Activated naive CD8-positive, alpha-beta T cell treated with anti-CD3 and anti-CD28 coated beads, Interleukin-2, amount 50 U/mL, for 24 hours (primary cell): Measurements from ENCODE around the gene NRXN3.

Experiments used
- ATAC-seq: fragments of 150-1000 bp; cut with Tn5 transposase; one replicate; pipeline ENCODE4 v1.10.0; 2021
- DNase-seq: peaks from one replicate; pipeline ENCODE4 v3.0.0; 2021
- H3K27ac Mint-ChIP-seq: one replicate; pipeline ENCODE4 v1.8.0; 2021; ENCODE audit warnings: mild to moderate bottlenecking, mixed read lengths
- H3K27me3 Mint-ChIP-seq: one replicate; pipeline ENCODE4 v1.8.0; 2021; ENCODE audit warnings: mixed read lengths
- H3K36me3 Mint-ChIP-seq: one replicate; pipeline ENCODE4 v1.8.0; 2021; ENCODE audit warnings: low read depth, mixed read lengths
- H3K4me1 Mint-ChIP-seq: one replicate; pipeline ENCODE4 v1.8.0; 2021; ENCODE audit warnings: mixed read lengths
- H3K4me3 Mint-ChIP-seq: one replicate; pipeline ENCODE4 v1.8.0; 2021; ENCODE audit warnings: mild to moderate bottlenecking, moderate library complexity, mixed read lengths
- H3K9me3 Mint-ChIP-seq: one replicate; pipeline ENCODE4 v1.8.0; 2021; ENCODE audit warnings: mixed read lengths

The NRXN3 gene

DNA sequence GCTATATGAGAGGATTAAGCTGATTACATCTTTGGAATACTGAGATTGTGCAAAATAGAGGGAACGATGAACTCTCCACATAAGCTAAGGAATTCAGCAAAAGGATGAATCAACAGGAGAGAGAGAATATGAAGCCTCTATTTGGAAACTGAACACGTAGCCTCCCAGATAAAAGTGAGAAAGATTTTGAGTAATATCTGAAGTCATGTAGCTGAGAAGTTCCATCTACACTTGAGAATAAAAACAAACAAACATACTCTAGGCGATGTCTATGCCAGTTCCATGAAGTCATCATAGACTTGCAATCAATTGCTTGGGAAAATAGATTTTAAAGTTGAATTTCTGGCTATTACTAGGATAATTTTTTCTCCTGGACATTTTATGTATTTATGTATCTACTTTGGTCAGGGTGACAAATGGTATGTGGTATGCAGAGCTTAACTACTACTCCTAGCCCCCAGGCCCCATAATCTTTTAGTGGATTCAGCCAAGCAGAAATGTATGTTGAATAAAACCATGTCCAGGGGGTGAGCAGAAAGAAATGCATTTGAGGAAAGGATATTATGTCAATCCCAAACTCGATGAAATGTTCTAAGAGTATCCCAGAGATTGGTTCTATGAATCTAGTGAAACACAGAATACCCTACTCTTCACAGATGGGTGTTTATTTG lies 1413.7 kb downstream of the NRXN3 start:
- Mint-ChIP-seq H3K36me3 (no peaks in the 10 kb centered on the region), H3K4me3 (no peak overlapping the region), H3K9me3 (no peaks in the 10 kb centered on the region), H3K4me1 (no peaks in the 10 kb centered on the region), H3K27ac (no peak overlapping the region), H3K27me3 (no peaks in the 10 kb centered on the region)
- ATAC-seq (no peak), DNase-seq (no peak)

DNA sequence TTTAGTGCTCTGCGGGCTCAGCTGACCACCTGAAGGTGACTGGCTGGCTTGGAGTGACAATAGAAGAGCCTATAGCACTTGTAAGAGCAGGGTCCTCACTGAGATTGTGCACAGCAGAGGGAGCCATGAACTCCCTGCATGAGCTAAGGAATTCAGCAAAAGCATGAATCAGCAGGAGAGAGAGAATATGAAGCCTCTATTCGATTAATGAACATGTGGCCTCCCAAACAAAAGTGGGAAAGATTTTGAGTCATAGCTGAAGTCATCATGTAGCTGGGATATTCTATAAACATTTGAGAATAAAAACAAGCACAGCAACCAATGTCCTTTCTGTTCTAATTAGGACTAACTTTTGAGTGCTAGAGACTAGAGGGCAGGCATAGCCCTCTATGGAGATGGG lies 1414.5 kb downstream of the NRXN3 start:
- Mint-ChIP-seq H3K4me1 (no peaks in the 10 kb centered on the region), H3K27ac (no peak overlapping the region), H3K27me3 (no peaks in the 10 kb centered on the region), H3K36me3 (no peaks in the 10 kb centered on the region), H3K9me3 (no peaks in the 10 kb centered on the region), H3K4me3 (no peak overlapping the region)
- ATAC-seq (no peak), DNase-seq (no peak)

GRCh38 chr14:79585845-79586244 lies 1415.7 kb downstream of the NRXN3 start:
- no peak overlapping the region for H3K4me3 Mint-ChIP-seq
- no peak overlapping the region for H3K27ac Mint-ChIP-seq
- ATAC-seq (no peak), DNase-seq (no peak)
- no peaks in the 10 kb centered on the region for H3K9me3 Mint-ChIP-seq
- H3K27me3 Mint-ChIP-seq, result no peaks in the 10 kb centered on the region
- no peaks in the 10 kb centered on the region for H3K4me1 Mint-ChIP-seq
- H3K36me3 Mint-ChIP-seq, result no peaks in the 10 kb centered on the region

DNA sequence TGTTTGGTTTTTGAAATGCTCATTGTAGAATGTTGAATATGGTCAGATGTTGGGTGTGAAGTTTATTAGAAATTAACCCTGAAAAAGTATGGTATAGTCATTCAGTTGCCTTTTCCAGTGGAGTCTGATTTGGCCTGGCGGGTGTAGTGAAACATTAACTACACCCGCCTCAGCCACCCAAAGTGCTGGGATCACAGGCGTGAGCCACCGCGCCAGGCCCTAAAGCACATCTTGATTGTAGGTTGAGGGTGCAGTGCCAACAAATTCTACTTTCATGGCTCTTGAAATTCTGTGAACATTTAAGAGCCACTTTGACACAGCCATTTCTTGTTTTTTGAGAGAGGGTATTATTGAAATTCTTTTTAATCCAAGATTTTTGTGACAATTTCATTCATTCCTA lies 1416.2 kb downstream of the NRXN3 start:
- Mint-ChIP-seq H3K27me3 (no peaks in the 10 kb centered on the region), H3K4me3 (no peak overlapping the region), H3K27ac (no peak overlapping the region), H3K9me3 (no peaks in the 10 kb centered on the region), H3K4me1 (no peaks in the 10 kb centered on the region), H3K36me3 (no peaks in the 10 kb centered on the region)
- ATAC-seq (no peak), DNase-seq (no peak)

DNA sequence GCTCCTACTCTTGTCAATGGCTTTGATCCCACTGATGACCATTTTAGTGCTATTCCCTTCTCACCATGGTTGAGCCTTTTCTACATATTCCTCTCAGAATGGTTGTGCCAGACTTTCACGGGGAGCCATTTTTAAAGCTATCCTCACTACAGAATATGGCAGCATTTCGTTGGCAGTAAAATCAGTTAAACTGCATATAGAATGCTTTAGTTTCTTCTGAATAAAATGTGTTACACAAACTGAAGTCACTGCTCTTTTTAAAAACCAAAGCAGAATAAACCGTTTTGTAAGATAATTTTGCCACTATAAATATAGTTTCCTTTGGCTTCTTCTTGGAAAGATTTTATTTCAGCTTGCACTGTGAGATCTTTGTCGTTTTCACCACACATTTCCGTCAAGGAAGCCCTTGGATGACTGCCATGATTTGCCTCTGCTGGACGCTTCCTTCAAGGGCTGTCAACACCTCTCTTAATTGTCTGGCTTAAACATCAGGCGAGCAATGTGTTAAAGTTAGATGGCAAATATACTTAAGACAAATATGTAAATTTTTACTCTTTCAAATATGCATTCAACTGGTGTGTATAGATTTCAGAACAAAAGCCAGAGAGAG lies 1416.9 kb downstream of the NRXN3 start:
- H3K27ac Mint-ChIP-seq, result no peak overlapping the region
- no peaks in the 10 kb centered on the region for H3K9me3 Mint-ChIP-seq
- H3K4me1 Mint-ChIP-seq, result no peaks in the 10 kb centered on the region
- DNase-seq, result no peak
- H3K4me3 Mint-ChIP-seq, result no peak overlapping the region
- ATAC-seq, result no peak
- H3K36me3 Mint-ChIP-seq, result no peaks in the 10 kb centered on the region
- no peaks in the 10 kb centered on the region for H3K27me3 Mint-ChIP-seq

- no peak overlapping the region for H3K27ac Mint-ChIP-seq
- no peak for ATAC-seq
Measured at GRCh38 chr14:79587875-79588274, 1417.7 kb downstream of the NRXN3 start.

GRCh38 chr14:79588398-79588797 lies 1418.2 kb downstream of the NRXN3 start:
- ATAC-seq, result no peak

More at GRCh38 chr14:79587875-79588274, 1417.7 kb downstream of the NRXN3 start:
- no peaks in the 10 kb centered on the region for H3K9me3 Mint-ChIP-seq
- no peaks in the 10 kb centered on the region for H3K36me3 Mint-ChIP-seq
- H3K4me3 Mint-ChIP-seq, result no peak overlapping the region
- no peaks in the 10 kb centered on the region for H3K4me1 Mint-ChIP-seq
- no peaks in the 10 kb centered on the region for H3K27me3 Mint-ChIP-seq
- no peak for DNase-seq

DNA sequence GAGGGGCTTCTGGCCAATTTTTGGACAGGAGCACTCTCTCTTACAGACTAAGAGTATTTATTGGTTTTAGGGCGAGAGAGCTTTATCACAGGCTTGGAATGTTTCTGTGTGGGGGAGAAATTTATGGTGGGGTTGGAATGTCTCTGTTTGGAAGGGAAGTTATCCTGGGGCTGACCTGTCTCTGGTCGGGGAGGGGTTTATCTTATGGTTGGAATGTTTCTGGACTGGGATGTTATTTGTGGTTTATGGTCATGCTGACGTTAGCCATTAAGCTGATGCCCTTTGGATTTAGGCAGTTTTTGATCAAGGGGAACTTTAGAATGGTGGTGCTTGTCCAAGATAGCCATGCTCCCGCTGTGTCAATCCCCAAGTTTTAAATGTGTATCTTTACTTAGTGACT lies 1426.4 kb downstream of the NRXN3 start:
- DNase-seq, result no peak
- no peak for ATAC-seq
- Mint-ChIP-seq H3K36me3 (no peaks in the 10 kb centered on the region), H3K27me3 (no peaks in the 10 kb centered on the region), H3K4me1 (no peaks in the 10 kb centered on the region), H3K4me3 (no peak overlapping the region), H3K27ac (no peak overlapping the region), H3K9me3 (no peaks in the 10 kb centered on the region)

More at GRCh38 chr14:79588398-79588797, 1418.2 kb downstream of the NRXN3 start:
- no peak overlapping the region for H3K4me3 Mint-ChIP-seq
- no peaks in the 10 kb centered on the region for H3K27me3 Mint-ChIP-seq
- H3K27ac Mint-ChIP-seq, result no peak overlapping the region
- no peaks in the 10 kb centered on the region for H3K9me3 Mint-ChIP-seq
- no peaks in the 10 kb centered on the region for H3K4me1 Mint-ChIP-seq
- H3K36me3 Mint-ChIP-seq, result no peaks in the 10 kb centered on the region
- DNase-seq, result no peak

- Mint-ChIP-seq H3K27me3 (no peaks in the 10 kb centered on the region), H3K4me1 (no peaks in the 10 kb centered on the region), H3K36me3 (no peaks in the 10 kb centered on the region), H3K9me3 (no peaks in the 10 kb centered on the region), H3K4me3 (no peak overlapping the region), H3K27ac (no peak overlapping the region)
- no peak for ATAC-seq
- DNase-seq, result no peak
Measured at GRCh38 chr14:79597566-79597965, 1427.4 kb downstream of the NRXN3 start.

DNA sequence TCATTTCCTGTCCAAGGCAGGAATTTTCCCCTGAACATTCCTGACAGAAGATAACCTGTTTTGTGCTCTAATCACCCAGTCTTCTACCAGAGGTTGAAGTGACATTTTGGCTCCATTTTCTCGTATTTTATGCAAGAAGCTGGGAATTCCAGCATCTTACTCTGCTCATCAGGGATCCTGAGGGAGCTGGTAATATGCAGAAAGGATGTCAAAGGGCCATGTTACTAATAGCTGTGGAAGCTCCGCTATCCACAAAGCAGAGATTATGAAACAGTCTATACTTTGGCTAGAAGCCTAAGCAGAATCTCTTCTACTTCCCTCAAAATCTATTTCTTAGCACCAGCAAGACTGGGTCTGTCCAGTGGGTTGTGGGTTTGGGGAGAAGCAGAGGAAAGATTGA lies 1428.2 kb downstream of the NRXN3 start:
- DNase-seq, result no peak
- H3K9me3 Mint-ChIP-seq, result no peaks in the 10 kb centered on the region
- no peaks in the 10 kb centered on the region for H3K4me1 Mint-ChIP-seq
- H3K27me3 Mint-ChIP-seq, result no peaks in the 10 kb centered on the region
- no peak for ATAC-seq
- no peak overlapping the region for H3K4me3 Mint-ChIP-seq
- H3K36me3 Mint-ChIP-seq, result no peaks in the 10 kb centered on the region
- H3K27ac Mint-ChIP-seq, result no peak overlapping the region

DNA sequence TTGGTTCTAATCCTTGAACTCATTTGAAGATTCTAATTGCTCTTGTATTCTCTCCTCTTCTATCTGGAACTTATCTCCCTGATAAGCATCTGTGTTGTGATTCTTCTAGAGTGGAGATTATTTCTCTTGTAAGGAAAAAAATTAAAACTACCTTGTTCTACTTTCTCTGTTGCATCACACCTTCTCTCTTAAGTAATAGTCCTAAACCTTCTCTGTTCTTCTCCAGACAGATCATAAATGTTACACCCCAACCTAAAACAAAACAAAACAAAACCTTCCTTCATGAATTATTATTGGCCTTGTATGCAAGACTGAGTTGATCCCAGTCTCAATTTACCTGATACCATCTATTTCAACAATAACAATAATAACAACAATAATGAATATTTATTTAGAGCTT lies 1429.1 kb downstream of the NRXN3 start:
- H3K4me1 Mint-ChIP-seq, result no peaks in the 10 kb centered on the region
- ATAC-seq (no peak), DNase-seq (no peak)
- no peaks in the 10 kb centered on the region for H3K36me3 Mint-ChIP-seq
- H3K27me3 Mint-ChIP-seq, result no peaks in the 10 kb centered on the region
- no peak overlapping the region for H3K4me3 Mint-ChIP-seq
- H3K27ac Mint-ChIP-seq, result no peak overlapping the region
- H3K9me3 Mint-ChIP-seq, result no peaks in the 10 kb centered on the region

GRCh38 chr14:79600406-79600805 lies 1430.2 kb downstream of the NRXN3 start:
- no peaks in the 10 kb centered on the region for H3K4me1 Mint-ChIP-seq
- H3K36me3 Mint-ChIP-seq, result no peaks in the 10 kb centered on the region
- no peak overlapping the region for H3K4me3 Mint-ChIP-seq
- ATAC-seq (no peak), DNase-seq (no peak)
- H3K27me3 Mint-ChIP-seq, result no peaks in the 10 kb centered on the region
- H3K9me3 Mint-ChIP-seq, result no peaks in the 10 kb centered on the region
- H3K27ac Mint-ChIP-seq, result no peak overlapping the region

DNA sequence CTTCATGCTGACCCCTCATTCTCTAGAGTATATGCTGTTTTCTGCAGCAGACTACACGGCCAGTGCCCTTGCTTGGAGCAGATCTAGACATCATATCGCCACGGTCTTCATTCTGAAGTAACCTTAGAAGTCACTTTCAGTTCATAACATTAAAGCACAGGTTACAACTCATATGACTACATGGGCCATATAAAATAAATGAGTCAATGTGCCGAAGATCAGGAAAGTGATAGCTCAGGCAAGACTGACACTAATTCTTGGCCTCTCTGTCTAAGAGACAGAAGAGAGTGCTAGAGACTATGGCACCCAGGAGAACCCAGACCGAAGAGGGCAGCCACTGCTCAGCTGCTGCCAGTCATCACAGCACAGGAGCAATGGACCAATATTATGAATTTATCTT lies 1431.4 kb downstream of the NRXN3 start:
- Mint-ChIP-seq H3K36me3 (no peaks in the 10 kb centered on the region), H3K27me3 (no peaks in the 10 kb centered on the region), H3K9me3 (no peaks in the 10 kb centered on the region), H3K27ac (no peak overlapping the region), H3K4me3 (no peak overlapping the region), H3K4me1 (no peaks in the 10 kb centered on the region)
- no peak for ATAC-seq
- DNase-seq, result no peak

DNA sequence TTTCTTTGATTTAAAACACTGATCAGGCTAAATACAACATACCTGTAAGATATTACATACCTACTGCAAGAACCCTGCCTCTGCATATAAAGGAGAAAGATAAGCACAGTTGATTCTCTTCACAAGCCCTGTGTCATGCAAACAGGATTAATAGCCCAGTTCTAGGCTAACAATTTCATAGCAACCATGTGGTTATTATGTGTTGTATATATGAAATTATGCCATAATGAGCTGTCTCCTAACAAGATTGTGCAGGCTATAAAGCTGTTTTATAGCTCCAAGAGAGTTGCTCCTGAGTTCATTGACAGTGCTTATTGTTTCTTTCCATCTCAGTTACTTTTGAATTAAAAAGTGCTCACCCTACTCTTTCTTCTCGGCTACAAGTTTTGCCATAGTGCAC lies 1431.9 kb downstream of the NRXN3 start:
- no peak overlapping the region for H3K4me3 Mint-ChIP-seq
- no peaks in the 10 kb centered on the region for H3K27me3 Mint-ChIP-seq
- no peak overlapping the region for H3K27ac Mint-ChIP-seq
- DNase-seq, result no peak
- ATAC-seq, result no peak
- no peaks in the 10 kb centered on the region for H3K4me1 Mint-ChIP-seq
- no peaks in the 10 kb centered on the region for H3K9me3 Mint-ChIP-seq
- no peaks in the 10 kb centered on the region for H3K36me3 Mint-ChIP-seq

GRCh38 chr14:79602742-79603141 lies 1432.6 kb downstream of the NRXN3 start:
- no peak overlapping the region for H3K27ac Mint-ChIP-seq
- no peaks in the 10 kb centered on the region for H3K36me3 Mint-ChIP-seq
- no peaks in the 10 kb centered on the region for H3K9me3 Mint-ChIP-seq
- ATAC-seq, result no peak
- H3K4me3 Mint-ChIP-seq, result no peak overlapping the region
- no peaks in the 10 kb centered on the region for H3K27me3 Mint-ChIP-seq
- no peaks in the 10 kb centered on the region for H3K4me1 Mint-ChIP-seq
- no peak for DNase-seq

GRCh38 chr14:79605849-79606248 lies 1435.7 kb downstream of the NRXN3 start:
- Mint-ChIP-seq H3K27me3 (no peaks in the 10 kb centered on the region), H3K4me3 (no peak overlapping the region), H3K4me1 (no peaks in the 10 kb centered on the region), H3K27ac (no peak overlapping the region), H3K9me3 (peaks cover 4% of the 10 kb centered on the region), H3K36me3 (no peaks in the 10 kb centered on the region)
- DNase-seq, result no peak
- no peak for ATAC-seq
